HG02943 (cell line): ENCODE measurements around the gene PRM1.
A peak's percentile ranks its signal among the peaks of the same experiment; 100 is the strongest.

Source experiments
- ATAC-seq: cut with Tn5 transposase; IDR thresholded peaks from one replicate; pipeline ENCODE4 v1.9.1; 2021; ENCODE audit warnings: mild to moderate bottlenecking, low read depth, moderate library complexity; ENCODE audit not compliant: unreplicated experiment

The PRM1 gene

DNA sequence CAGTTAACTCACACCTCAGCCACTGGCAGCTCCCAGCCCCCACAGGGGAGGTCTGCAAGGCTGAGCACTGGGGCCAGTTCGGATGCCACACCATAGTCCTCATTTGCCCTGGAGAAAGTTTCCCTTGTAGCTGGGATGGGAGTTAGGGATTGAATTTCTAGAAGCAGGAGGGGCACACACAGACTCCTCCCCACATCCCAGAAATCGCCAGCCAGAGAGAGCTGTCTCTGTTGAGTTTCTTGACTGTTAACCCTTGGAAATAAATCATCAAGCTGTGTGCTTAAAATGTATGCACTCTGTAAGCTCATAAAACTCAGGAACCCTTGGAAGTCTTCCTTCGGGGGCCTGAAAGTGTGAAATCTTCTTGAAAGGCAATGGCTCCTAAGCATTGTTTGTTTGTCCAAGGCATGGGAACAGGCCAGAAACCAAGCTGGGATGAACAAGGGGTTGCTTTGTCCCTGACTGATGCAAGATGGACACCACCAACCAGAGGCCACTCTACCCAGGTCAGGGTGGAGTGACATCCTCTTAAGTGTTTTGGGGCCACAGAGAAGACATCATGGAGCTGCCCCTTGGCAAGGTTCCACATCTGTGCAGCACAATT lies 7.3 kb downstream of the PRM1 start:
- no peak for ATAC-seq

DNA sequence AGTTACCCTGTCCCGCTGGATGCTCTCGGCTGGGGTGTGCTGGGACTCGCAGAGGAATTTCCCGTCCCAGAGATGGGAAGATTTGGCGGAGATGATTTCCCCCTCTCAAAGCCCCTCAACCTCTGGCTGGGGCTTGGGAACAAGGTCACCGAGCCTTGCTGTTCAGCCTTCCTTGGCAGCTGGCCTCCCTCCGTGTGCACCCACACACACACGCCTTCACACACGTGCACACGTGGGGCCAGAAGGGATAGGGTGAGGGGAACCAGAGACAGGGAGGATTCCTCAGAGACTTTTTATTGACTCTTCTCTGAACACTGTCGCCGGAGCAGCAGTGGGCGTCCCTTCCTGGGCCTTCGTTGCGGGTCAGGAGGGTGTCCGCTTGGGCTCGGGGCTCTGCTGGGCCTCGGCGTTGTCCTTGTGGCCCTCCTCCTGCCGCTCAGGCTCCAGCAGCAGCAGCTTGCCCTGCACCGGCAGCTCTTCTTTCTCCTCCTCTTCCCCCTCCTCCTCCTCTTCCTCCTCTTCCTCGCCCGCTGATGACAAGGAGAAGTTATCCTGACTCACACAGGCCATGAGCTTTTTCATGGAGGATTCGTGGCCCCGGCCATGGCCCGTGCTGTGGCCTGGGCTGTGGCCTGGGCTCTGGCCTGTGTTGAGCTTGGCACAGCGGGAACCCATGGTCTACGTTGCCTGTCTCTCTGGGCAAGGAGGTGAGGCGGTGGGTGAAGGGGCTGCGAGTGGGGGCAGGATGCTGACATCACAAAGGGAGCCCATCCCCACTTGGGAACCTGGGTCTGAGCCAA lies 8.0 kb downstream of the PRM1 start, which contains the start of gene PRM3:
PRM3 (minus strand) TSS at position 709 of the 800 bp plus-strand sequence; CDS start at position 675, 34 bp downstream.
- ATAC-seq = no peak

DNA sequence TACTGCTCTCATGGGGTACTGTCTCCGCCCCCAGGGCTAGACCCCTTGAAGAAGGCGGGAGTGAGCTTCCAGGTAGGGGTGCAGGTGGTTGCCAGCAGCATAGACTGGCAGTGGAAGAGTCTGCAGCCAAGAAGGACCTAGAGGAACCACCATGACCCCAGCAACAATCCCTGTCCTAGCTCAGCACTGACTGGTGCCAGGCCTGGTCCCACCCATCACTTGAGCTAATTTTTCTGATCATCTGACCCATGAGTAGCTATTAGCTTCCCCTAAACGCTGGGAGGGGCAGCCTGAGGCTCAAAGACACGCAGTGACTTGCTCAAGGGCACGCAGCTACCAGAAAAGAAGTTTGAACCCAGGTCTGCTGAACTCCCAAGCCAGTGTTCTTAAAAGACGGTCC lies 8.6 kb downstream of the PRM1 start:
- ATAC-seq = no peak

DNA sequence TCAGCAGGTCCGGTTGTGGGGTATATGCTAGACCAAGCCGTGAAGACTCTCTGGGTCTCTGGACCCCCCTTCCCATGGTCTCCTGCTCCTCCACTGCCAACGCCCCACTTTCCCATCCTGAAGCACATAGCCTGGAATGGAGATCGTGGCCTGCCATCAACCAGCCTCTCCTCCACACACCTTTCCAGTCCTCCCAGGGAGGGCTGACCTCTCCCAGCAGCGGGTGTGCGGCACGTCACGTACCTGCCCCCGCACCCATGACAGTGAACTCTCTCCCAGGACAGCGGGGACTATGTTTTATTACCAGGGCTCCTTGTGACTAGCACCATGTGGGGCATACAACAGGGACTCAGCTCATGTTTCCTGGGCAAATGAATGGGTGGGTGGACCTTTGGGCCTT lies 9.5 kb downstream of the PRM1 start:
- no peak for ATAC-seq

DNA sequence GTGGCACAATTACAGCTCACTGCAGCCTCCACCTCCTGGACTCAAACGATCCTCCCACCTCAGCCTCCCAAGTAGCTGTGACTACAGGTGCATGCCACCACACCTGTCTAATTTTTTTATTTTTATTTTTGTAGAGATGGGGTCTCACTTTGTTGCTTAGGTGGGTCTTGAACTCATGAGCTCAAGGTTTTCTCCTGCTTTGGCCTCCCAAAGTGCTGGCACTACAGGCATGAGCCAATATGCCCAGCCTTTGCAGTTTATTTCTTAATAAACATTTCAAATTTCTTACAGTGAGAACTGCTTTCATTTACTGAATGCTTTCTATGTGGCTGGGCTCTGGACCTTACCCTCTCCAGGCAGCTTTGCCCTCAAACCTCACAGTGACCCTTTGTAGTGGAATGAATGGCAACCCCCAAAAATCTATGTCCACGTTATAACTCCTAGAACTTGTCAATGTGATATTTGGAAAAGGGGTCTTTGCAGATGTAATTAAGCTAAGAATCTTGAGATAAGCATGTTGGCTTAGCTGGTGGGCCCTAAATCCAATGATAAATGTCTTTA lies 10.4 kb downstream of the PRM1 start:
- no peak for ATAC-seq

DNA sequence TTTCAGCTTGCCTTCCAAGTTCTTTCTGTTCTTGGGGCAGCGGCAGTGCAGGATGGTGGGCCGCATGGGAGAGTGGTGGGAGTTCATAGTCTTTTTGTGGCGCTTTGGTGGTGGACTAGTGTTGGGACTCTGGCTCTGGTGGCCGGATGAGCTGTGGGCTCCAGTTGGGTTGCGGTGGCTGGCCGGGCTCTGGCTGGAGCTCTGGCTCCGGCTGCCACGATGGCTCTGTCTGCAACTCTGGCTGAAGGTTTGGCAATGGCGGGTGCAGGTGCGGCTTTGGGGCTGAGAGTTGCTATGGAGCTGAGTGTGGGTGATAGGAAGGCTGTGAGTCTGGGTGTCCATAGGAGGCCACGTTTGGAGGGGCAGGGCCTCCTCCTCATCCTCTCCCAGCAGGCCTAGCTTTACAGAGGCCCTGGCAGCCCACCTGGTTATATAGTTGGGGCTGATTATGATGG lies 12.2 kb downstream of the PRM1 start, which contains the start of gene TNP2:
TNP2 (minus strand) TSS at position 405 of the 455 bp plus-strand sequence; CDS start at position 342, 63 bp downstream.
- no peak for ATAC-seq

DNA sequence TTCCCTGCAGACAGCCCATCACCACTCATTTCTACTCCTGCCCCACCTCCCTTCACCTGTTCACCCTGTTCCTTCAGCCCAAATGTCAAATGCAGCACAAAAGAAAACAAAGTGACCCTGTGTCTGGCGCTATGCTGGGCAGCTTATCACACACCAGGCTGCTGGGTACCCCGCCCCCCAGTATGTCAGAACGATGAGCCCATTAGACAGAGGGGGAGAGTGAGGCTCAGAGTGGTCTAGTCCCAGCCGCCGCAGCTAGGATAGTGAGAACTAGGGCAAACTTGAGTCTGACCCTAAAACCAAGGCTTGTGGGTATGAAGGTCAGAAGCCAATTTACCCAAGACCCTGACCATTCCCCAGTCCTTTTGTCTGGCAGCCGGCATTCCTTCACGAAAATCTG lies 16.0 kb downstream of the PRM1 start:
- no peak for ATAC-seq

DNA sequence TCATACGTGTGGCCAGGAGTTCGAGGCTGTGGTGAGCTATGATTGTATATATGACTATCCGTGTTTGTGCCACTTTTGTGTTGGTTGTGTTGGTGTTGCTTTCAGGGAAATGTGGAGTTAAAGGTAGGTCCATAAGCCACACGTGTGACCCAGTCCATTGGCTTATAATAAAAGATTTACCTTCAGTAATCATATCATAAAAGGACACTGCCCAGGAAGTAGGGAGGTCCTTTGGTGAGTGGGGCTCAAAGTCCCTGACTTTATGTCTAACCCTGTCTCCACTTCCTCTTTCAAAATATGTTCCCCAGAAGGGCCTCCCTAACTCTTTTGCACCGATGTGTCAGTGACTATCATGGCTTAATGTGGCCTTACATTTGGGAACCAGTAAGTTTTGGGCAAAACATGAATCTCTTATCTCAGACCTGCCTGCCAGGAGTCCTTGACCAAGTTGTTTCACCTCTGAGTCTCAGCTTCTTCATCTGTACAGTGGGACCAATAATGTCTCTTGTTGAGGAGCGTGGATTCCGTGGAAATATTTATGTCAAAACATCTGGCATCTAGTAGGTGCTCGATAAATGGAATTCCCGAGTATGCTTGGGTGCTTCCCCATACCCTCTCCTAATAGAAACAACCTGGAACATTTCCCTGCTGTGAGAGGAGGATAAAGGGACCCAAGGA lies 16.8 kb downstream of the PRM1 start:
- no peak for ATAC-seq

DNA sequence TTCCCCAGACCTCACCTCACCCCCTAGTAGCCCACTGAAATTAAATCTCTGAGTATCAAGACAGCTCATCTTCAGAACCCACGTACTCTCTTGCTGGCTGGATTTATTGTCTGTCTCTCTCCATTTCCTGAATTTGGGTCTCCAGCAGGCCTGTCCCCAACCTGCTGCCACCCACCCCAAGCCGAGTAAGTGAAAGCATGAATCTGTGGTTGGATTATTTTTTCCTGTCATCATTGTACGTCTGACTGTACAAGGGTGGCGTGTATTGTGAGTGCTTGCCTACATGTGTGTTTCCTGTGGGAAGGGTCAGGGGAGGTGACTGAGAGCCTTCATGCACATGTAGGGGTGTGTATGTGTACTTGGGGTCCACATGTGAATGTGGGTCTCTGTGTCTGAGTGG lies 17.4 kb downstream of the PRM1 start:
- ATAC-seq = no peak

DNA sequence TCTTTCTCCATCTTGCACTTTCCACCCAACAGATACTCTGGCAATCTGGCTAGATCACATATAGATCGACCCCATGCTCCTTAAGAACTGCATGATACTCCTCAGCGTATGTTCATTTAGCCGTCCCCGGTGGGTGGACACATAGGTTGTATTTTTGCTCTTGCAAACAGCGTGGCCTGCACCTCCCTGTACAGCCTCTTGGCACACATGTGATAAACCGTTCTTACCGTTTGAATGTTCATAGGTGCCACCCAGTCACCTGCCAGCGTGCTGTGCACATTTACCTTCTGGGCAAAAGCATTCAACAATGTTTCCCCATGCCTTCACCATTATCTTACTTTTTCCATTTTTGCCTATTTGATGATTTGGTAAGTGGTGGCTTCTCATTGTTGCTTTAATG lies 18.2 kb downstream of the PRM1 start:
- no peak for ATAC-seq

DNA sequence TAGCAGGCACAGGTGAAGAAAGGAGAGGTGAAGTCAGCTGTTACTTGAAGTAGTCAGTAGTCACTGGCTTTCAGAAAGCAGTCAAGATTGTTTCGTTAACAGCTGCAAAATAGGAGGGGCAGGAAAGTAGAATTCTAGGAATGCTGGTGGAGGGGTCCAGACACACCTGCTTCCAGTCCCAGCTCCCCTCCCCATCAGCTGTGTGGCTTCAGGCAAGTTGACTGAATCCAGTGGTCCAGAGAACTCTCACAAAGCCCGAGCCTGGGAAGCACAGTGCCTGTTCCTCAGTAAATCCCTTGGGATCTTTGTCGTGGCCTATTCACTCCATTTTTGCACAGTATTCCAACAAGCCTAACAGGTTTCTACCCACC lies 20.5 kb downstream of the PRM1 start:
- no peak for ATAC-seq

DNA sequence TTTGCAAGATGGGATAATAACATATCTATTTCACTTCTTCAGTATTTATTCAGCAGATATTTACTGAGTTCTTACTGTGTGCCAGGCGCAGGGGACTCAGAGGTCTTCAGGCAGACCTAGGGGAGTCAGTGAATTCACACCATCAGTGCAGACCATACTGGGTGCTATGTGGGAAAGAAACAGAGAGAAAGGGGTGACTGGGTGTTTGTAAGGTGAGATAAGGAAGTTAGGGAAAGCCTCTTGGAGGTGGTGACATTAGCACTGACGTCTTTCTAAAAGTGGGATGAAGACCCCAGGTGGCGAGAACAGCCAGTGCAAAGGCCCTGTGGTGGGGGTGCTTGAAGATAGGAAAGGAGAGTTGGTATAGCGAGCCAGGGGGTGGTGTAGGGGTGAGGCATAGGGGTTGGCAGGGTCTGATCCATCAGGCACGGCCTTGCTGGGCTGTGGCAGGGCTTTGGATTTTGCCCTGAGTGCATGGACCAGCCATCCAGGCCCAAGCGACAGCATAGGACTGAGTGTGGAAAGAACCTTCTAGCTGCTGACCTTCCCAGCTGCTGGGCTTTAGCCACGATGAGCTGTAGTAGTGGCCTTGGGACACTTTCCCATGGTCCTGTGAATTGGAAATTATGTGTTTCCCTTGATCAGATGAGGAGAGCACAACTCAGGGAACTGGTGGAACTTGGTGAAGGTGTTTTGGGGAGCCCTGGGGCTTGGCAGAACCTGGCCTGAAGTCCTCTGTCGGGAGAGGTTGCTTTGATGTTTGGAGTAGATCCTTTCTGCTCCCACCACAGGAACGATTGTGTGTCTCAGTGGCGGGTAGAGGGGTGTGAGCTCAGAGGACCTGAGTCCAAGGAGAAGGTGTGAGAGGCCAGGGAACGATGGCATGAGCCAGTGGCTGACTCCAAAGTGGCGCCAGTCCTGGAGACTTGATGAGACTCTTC lies 21.2 kb downstream of the PRM1 start:
- no peak for ATAC-seq

DNA sequence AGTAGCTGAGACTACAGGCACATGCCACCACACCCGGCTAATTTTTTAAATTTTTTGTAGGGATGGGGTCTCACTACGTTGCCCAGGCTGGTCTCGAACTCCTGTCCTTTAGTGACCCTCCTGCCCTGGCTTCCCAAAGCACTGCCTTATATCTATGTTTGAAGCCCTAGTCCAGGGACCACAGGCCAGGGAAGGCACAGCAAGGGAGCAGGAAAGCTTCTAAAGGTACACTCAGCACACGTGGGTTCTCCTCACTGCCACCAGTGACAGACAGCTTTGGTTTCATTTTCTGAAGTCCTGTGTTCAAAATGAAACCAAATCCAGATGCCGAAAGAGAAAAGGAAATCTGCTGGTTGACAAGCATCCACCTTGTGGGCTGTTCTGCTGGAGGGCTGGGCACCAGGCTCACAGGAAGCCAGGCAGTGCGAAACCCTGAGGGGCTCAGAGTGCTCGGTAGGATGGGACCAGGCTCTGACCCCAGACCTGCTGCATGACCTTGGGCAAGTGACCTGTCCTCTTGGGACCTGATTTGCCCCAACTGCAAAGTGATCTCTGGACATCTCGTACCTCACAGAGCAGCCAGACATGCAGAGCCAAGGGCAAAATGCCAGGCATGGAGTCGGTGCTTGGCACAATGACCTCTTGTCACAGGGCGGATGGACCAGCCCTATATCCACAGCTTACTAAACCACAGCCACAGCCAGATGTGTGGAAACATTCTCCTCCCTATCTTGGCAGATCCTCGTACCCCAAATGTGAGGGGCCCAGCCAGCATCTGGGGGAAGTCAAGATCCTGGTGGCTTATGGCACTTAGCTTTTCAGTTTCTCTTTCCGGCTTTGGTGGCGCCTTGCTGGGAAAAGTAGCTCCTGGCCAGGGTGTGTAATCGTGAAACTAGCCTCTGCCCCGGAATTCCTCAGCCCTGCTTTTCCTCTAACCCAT lies 22.3 kb downstream of the PRM1 start:
- ATAC-seq = no peak

DNA sequence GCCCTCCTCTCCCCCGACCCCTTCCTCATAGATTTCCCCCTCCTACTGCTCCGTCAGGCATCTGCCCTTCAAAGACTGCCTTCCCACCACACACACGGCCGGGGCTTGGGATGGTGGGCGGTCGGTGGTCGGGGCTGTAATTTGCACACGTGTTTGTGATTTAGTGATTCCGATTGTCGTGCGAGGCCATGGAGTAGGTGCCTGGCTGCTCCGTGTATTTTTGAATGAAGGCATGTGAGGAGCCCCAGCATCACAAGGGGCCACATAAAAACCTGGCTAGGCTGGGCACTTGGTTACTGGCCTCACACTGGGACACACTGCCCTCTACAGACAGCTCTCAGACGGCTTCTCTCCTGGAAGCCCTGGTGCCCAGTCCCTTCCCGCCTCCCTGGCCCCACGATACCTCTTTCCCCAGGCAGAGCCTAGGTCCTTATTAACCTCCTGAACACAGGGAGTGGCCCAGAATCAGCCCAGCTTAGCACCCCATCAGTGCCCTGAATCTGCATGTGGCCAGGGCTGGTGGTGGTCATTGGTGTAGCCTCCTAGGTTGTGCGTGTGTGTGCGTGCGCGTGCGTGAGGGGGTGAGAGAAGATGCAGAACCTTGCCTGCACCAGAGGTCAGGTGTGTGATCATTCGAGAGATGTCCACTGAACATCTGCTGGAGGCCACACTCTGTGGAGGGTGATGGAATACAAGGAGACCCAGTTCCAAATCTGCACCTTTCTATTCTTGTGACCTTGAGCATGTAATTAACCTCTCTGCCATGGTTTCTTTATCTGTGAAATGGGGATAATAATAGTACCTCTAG lies 23.8 kb downstream of the PRM1 start:
- no peak for ATAC-seq

DNA sequence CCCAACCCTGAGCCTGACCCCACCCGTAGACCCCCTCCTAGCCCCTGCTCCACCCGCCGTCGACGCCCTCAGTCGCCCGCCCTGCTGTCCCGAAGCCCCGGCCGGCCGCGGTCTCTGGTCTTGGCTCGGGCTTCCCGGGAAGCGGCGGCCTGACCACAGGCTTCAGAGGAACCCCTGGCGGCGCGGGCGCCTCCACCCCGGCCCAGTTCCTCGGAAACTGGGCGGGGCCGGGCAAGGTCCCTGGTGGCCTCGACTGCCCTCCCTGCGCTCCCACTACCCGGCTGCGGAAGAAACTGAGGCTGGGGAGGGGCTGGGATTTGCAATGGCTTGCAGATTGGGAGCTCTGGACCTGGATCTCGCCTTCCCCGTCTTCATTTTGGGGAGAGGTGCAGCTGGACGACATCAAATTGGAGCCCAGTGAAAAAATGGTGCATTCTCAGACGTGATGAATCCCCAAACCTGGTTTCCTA lies 24.4 kb downstream of the PRM1 start:
- ATAC-seq = no peak

DNA sequence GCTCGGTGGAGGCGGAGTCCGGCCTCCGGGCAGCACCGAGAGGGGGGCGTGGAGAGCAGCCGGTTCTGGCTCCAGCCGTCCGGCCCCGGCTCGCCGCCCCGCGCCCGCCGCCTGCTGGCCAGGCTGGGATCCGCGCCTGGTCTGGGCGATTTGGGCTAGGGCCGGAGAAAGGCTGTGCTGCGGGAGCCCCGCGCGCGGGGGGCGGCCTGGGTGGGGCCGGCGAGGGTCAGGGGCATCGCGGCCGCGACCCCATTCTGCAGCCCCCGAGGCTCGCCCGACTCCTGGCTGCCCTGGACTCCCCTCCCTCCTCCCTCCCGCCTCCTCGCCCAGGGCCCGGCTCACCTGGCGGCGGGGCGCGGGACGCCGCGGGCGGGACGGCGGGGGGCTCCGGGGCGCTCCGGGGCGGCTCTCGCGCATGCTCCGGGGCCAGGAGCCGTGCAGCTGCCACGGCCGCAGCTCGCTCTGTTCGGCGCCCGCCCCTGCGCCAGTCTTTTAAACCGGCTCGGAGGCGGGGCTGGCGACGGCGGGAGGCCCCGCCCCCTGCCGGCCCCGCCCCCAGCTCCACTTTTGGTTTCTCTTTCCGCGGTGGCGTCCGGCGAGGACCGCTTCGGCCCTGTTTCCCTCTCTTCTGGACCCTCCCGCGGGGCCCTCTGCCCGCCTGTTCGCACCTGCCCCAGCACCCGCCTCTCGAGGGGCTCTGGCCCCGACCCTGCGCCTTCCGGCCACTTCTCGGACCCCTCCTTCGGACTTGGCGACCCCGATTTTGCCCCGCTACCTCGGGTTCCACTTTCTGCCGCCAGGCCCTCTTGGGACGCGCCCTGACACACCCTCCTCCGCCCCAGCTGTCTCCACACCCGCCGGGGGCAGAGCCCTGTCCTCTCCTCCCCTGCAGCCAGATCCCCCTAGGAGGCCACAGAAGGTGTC lies 25.1 kb downstream of the PRM1 start, which contains the start of gene SOCS1:
SOCS1 (minus strand) TSS at position 468 of the 924 bp plus-strand sequence. CDS start 726 bp downstream, outside the sequence.
- ATAC-seq = peak; percentile 44
